ENCODE measurements around the gene CTIF.

Gene CTIF

GRCh38 chr18:48780201-48780912 is 241.5 kb downstream of the CTIF start:
- Mint-ChIP-seq H3K4me3 (peak overlapping the region; percentile 56), H3K27me3 (ENCODE audit: low read depth, poor library complexity) (peaks cover 14% of the 10 kb centered on the region), H3K9me3 (no peaks in the 10 kb centered on the region), H3K4me1 (peaks cover 90% of the 10 kb centered on the region), H3K36me3 (ENCODE audit: low read depth) (peaks cover 5% of the 10 kb centered on the region), H3K27ac (peak overlapping the region; percentile 67)
- no peak for TF ChIP-seq CTCF (IDR thresholded peaks at IDR 0.05)
- DNase-seq = peak; percentile 45

DNA sequence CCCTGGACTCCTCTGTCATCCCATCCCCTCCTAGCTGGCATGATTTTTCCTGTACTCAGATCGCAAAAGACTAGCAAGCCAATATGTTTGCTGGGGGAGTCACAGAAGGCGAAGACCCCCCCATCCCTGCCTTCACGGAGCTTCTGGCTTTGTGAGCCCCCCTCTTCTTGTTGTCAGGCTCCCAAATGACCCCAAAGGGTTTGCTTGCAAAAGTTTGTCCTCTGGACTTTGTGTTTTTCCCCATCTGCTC is 242.0 kb downstream of the CTIF start:
- no peak for TF ChIP-seq CTCF (IDR thresholded peaks at IDR 0.05)
- H3K4me1 Mint-ChIP-seq = peaks cover 87% of the 10 kb centered on the region

GRCh38 chr18:48781163-48781987 is 242.5 kb downstream of the CTIF start:
- peak; percentile 67 for DNase-seq
- Mint-ChIP-seq H3K4me1 (peaks cover 91% of the 10 kb centered on the region), H3K27ac (peak overlapping the region; percentile 90), H3K27me3 (ENCODE audit: low read depth, poor library complexity) (peaks cover 14% of the 10 kb centered on the region), H3K9me3 (no peaks in the 10 kb centered on the region), H3K36me3 (ENCODE audit: low read depth) (peaks cover 5% of the 10 kb centered on the region), H3K4me3 (peak overlapping the region; percentile 56)
- TF ChIP-seq CTCF (IDR thresholded peaks at IDR 0.05) = no peak

More for the DNA sequence above, 242.0 kb downstream of the CTIF start:
- Mint-ChIP-seq H3K27me3 (ENCODE audit: low read depth, poor library complexity) (peaks cover 14% of the 10 kb centered on the region), H3K36me3 (ENCODE audit: low read depth) (peaks cover 5% of the 10 kb centered on the region), H3K27ac (peak overlapping the region; percentile 90), H3K4me3 (peak overlapping the region; percentile 56), H3K9me3 (no peaks in the 10 kb centered on the region)
- no peak for DNase-seq

- H3K36me3 Mint-ChIP-seq (ENCODE audit: low read depth) = peaks cover 5% of the 10 kb centered on the region
- H3K27ac Mint-ChIP-seq = peak overlapping the region; percentile 90
- H3K4me1 Mint-ChIP-seq = peaks cover 91% of the 10 kb centered on the region
- no peak for DNase-seq
- TF ChIP-seq CTCF (IDR thresholded peaks at IDR 0.05) = no peak
- H3K4me3 Mint-ChIP-seq = peak overlapping the region; percentile 56
- peaks cover 14% of the 10 kb centered on the region for H3K27me3 Mint-ChIP-seq (ENCODE audit: low read depth, poor library complexity)
- H3K9me3 Mint-ChIP-seq = no peaks in the 10 kb centered on the region
These were observed 243.1 kb downstream of the CTIF start for GRCh38 chr18:48781988-48782363.

GRCh38 chr18:48782381-48782861 is 243.6 kb downstream of the CTIF start:
- no peak overlapping the region for H3K27ac Mint-ChIP-seq
- H3K4me1 Mint-ChIP-seq = peaks cover 91% of the 10 kb centered on the region
- no peaks in the 10 kb centered on the region for H3K9me3 Mint-ChIP-seq
- DNase-seq = no peak
- H3K4me3 Mint-ChIP-seq = no peak overlapping the region
- TF ChIP-seq CTCF (IDR thresholded peaks at IDR 0.05) = no peak
- peaks cover 5% of the 10 kb centered on the region for H3K36me3 Mint-ChIP-seq (ENCODE audit: low read depth)
- peaks cover 14% of the 10 kb centered on the region for H3K27me3 Mint-ChIP-seq (ENCODE audit: low read depth, poor library complexity)
